Measurements from ENCODE around the gene ZNF148.

DNA sequence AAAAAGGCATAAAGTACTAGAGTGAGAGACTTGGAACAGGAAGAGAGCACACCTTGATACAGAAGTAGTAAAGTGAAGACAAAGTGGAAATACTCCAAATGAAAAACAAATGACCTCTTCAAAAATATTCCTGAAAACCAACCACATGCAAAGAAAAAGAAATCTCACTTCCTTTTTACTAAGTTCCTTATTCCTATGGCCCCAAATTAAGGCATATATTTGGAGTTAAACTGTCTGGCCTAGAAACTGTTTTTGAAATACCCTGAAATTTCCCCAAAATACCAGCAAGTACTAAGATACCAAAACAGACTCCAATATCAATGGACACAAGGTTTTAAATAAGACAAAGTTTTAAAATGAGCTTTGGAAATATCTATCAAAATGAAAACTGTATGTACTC, 58.2 kb downstream of the ZNF148 start:
- TF ChIP-seq POLR2AphosphoS5 (IDR thresholded peaks at IDR 0.05; ENCODE audit: low read depth, low read length), result no peak
- no peak for TF ChIP-seq POLR2A (IDR thresholded peaks at IDR 0.05; ENCODE audit: low read depth, low read length)
